NT2/D1 (cell line): ENCODE measurements around the gene SLC34A3.

Source experiments
- SUZ12 ChIP-seq: IDR thresholded peaks from 2 replicates; pipeline ENCODE4 v1.6.1; 2011; ENCODE audit not compliant: insufficient read length, insufficient read depth; ENCODE audit errors: extremely low read depth
- YY1 ChIP-seq: IDR thresholded peaks from 2 replicates; pipeline ENCODE4 v1.6.1; 2011; ENCODE audit not compliant: insufficient read length, insufficient read depth
- ZNF274 ChIP-seq: IDR thresholded peaks from 2 replicates; pipeline ENCODE4 v1.6.1; 2011; ENCODE audit warnings: mild to moderate bottlenecking, low read depth, low read length

DNA sequence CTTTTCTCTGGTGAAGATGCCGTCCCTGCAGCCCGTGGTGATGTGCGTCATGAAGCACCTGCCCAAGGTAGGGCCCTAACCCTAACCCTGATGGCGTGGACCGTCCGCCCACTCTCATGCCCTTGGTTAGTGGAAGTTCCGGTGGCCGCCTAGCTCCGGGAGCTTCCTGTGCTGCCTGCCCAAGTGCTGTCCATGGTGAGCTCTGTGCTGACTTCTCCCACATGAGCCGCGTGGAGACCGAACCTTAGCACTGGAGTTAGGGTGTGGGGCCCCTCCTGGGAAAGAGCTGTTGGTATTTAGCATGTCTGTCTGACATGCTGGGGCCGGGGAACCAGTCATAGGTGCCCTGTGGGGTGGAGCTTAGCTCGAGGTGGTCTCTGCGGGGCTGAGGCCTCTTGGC lies 25.7 kb downstream of the SLC34A3 start:
- no peak for TF ChIP-seq YY1
- no peak for TF ChIP-seq ZNF274
- no peak for TF ChIP-seq SUZ12
